Middle frontal gyrus (tissue), 1 donor: ENCODE data around the gene LINGO3.
"Not testable (repeated sequence)": the region's sequence is repeated elsewhere in the genome, so short reads cannot be mapped to it uniquely, and the experiment has no call there.

Experiments
- DNase-seq: peaks from one replicate; pipeline ENCODE4 v3.0.0-alpha.2; 2015; ENCODE audit warnings: low spot score; ENCODE audit errors: extremely low spot score

Gene LINGO3

DNA sequence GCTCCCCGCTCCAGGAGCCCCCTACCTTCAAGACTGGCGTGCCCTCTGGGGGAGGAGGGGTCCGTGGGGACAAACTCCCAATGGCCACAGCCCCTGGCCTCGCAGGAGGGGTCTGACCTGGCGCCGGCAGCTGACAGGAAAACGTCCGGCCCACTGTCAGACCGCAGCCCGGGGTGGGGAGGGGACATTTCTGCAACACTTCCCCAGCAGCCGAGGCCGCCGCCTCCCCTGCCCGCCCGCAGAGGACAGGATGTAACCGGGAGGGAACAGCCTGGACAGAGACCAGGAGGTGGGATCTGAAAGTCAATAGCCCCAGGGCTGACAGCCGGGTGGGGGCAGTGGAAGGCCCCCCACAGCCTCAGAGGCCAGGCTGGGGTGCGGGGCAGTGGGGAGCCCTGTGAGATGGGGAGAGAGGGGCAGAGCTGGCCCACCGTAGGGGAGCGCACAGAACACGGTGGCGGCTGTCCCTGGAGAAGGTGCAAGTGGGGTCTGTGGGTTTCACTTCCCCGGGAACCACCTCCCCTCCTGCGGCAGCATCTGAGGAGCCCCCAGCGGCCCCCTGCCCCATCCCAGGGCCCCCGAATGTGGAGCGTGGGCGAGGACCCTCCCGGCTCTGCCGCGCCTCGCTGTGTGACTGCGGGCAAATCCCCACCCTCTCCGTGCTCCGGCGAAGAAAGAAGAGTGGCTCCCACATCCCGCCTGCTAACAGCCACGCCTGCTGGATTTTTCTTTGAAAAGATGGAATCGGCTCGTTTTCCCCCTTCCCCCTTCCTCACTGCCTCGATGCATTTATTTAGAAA lies 25.7 kb downstream of the LINGO3 start, which contains the start of gene PEAK3:
PEAK3 (minus strand) TSS at position 114 of the 800 bp plus-strand sequence. CDS start 1,244 bp downstream, outside the sequence.
- DNase-seq = no peak

DNA sequence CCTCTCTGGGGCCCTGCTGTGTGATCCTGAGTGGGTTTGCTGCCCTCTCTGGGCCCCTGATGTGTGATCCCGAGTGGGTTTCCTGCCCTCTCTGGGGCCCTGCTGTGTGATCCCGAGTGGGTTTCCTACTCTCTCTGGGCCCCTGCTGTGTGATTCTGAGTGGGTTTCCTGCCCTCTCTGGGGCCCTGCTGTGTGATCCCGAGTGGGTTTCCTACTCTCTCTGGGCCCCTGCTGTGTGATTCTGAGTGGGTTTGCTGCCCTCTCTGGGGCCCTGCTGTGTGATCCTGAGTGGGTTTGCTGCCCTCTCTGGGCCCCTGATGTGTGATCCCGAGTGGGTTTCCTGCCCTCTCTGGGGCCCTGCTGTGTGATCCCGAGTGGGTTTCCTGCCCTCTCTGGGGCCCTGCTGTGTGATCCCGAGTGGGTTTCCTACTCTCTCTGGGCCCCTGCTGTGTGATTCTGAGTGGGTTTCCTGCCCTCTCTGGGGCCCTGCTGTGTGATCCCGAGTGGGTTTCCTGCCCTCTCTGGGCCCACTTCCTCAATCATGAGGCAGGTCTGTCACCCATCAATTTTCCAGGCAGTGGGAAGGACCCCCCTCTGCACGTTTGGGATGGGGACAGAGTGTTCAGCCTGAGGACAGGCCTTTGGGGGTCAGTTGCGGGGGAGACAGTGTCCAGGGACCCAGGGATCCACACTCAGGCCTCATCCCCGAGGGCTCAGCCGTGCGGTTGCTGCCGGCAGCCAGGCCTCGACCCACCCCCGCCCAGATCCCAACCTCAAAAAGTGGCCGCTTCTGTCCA lies 26.5 kb downstream of the LINGO3 start:
- DNase-seq = not testable (repeated sequence)

DNA sequence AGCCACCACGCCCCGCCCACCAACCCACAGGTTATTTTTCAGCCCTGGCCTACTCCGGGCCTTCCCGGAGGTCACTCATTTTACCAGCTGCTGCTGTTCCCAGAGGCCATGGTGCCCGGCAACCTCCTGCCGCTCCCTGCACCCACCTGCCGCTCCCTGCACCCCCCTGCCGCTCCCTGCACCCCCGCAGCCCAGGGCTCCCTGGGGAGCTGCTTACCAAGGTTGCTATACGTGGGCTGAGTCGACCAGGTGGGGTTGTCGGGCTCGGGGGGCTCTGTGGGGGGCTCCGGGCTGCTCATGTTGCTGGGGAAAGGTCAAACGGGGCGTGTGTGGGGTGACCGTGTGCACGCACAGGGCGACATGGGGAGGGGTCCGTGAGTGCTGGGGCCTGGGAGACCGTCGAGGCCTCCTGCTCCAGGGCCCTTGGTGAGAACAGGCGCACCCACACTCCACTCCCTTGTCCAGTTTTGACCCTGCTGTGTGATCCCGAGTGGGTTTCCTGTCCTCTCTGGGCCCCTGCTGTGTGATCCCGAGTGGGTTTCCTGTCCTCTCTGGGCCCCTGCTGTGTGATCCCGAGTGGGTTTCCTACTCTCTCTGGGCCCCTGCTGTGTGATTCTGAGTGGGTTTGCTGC lies 27.2 kb downstream of the LINGO3 start:
- no peak for DNase-seq

DNA sequence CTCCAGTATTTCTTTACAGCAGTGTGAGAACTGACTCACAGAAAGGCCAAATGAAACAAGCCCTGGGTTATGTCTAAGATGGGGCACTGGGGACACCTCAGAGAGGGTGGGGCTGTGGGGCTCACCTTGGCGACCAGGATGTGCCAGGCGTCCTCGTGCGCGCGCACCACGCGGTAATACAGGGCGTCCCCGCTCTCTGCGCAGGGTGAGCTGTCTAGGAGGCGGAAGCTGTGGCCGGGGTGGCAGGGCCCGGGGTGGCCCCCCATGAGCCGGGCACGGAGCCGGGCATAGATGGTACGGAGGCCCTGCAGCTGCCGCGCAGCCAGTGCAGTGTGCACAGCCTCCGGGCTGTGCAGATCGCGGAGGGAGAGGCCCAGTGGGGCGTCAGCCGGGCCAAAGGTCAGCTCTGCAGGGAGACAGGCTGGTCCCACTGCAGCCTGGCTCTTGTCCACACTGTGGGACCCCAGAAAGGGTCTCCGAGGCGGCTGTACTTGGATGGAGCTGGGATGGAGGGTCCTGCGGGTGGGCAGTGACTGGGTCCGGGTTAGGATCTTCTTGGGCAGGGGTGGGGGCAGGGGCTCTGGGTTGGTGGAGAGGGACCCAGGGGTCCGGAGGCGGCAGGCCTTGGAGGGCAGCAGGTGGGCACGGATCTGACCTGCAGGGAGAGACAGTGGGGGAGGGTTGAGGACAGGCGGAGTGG lies 29.3 kb downstream of the LINGO3 start:
- DNase-seq = no peak

DNA sequence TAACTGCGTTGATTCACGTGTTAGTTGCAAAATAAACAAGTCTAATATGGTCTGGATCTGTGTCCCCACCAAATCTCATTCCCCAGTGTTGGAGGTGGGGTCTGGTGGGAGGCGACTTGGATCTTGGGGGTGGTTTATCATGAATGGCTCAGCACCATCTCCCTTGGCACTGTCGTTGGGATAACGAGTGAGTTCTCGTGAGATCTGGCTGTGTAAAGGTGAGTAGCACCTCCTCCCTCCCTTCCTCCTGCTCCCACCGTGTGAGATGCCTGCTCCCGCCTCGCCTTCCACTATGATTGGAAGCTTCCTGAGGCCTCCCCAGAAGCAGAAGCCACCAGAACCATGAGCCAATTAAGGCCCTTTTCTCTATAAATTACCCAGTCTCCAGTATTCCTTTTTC lies 30.8 kb downstream of the LINGO3 start:
- no peak for DNase-seq

DNA sequence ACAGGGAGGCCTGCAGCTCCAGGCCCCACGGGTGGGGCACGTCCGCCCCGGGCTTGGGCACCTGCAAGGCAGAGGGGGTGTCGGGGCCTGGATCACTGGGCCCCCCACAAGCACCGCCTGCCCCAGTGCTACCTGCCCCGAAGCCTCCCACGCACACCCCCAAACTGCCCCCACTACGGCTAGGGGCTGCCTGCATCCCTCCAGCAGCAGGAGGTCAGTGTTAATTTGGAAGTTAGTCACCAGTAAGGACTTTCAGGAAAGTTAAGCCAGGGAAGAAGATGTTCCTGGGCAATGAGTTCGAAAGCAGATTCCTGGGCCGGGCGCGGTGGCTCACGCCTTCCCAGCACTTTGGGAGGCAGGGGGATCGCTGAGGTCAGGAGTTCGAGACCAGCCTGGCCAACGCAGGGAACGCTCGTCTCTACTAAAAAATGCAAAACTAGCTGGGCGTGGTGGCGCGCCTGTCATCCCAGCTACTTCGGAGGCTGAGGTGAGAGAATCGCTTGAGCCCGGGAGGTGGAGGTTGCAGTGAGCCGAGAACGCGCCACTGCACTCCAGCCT lies 31.4 kb downstream of the LINGO3 start:
- no peak for DNase-seq

DNA sequence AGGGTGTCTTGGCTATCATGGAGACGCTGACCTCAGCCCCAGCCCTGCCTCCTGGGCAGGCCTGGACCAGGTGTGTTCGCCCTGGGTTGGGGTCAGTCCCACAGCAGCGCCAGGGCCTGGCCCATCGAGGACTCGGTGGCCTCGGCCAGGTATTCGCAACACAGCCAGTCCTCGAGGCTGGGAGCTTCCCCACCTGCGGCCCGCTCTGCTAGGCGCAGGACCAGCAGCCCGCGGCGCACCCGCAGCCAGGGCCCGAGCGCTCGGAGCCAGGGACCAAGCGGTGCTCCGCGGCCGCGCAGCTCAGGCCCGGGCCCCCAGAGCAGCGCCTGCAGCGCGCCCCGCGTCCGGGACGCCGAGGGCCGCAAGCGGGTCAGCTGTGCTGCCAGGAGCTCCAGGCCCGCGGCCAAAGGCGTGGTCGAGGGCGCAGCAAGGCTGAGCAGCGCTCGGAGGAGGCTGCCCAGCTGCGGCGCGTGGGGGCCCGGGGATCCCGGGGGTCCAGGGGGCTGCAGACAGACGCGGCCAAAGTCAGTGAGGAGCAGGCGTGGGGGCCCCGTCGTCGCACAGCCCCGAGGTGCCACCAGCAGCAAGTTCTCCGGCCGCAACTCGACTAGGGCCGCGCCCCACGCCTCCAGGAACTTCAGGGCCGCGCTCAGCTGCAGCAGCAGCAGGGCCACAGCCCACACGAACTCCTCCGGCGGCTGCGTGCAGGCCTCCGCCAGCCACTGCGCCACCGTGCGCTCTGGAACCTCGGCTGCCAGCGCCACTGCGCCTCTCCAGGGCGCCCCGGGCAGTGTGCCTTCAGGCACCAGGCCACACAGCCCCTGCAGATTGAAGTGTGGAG lies 32.1 kb downstream of the LINGO3 start:
- no peak for DNase-seq

DNA sequence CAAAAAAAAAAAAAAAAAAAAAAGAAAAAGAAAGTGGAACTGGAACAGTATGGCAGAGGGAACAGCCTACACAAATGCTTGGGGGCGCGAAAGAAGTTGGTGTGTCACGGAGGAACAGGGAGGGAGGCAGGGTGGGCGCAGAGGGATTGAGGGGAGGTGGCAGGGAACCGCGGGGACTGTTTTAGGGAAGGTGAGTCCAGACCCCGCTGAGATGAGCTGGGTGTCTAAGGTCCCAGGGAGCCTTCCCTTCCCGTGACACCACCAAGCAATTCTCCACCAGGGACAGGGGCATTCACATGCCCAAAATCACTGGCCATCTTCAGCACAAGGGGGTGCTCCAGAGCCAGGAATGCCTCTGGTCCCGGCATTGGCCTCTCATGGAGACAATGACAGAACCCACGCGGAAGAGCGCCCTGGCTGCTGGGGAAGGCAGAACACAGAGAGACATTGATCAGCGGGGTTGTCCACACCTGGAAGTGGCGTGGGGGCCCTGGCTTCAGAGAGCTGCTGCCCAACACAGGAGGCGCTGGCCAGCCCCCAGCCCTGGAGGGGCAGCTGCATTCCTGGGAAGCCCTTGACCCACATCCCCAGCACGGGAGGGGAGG lies 32.9 kb downstream of the LINGO3 start:
- peak; percentile 78 for DNase-seq

DNA sequence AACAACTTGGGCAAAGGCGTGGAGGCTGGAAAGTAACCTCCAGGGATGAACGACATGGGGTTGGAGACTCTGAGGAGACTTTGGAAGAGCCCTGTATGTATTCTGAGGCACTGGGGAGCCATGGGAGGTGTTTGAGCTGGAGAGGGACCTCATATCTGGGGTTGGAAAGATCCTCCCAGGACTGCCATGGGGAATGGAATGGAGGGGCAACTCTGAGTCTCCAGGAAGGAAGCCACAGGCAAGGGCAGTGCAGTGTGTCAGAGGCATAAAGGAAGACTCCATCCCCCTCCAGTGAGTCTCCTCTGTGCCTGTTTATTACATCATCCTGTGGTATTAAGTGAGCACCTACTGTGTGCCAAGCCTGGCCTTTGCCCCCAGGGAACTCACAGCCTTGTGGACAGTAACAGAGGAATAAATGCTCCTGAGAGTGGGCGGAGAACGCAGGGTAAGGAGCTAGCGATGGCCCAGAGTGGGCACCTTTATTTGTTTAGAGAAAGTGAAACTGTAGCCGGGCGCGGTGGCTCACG lies 33.7 kb downstream of the LINGO3 start:
- no peak for DNase-seq

DNA sequence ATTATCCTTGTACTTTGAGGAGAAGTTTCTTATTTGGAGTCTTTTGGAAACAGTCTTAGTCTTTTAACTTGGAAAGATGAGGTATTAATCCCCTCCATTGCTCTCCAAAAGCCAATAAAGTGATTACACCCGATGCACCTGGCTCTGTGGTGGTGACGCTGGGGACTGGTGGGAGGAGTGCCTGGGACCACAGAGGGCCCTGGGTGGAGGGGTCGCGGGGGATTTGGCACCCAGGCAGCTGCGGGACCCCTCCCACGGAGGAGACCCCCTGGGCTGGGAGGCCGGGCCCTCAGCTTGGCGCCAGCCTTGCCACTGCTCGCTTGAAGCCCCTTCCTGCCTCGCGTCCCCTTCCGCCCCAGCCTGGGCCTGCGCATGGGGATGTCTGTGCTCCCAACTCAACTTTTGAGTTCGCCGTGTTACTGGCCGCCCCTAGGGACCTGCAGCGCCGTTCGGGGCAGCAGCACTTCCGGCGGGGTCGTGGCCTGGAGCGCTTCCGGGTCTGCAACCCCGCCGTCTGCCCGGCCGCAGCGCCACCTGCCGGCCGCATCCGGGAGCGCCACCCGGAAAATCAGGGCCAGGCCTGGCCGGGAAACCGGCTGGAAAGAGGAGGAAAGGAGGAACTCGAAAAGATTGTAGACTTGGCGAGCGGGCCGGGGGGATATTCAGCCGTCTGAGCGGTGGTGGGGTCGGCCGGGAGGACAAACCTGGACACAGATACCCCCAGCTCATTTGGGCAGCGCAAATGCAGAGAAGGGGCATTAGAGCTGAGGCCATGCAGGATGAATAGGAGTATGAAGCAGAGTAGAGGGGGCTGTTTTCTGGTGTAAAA lies 34.4 kb downstream of the LINGO3 start:
- DNase-seq = no peak

DNA sequence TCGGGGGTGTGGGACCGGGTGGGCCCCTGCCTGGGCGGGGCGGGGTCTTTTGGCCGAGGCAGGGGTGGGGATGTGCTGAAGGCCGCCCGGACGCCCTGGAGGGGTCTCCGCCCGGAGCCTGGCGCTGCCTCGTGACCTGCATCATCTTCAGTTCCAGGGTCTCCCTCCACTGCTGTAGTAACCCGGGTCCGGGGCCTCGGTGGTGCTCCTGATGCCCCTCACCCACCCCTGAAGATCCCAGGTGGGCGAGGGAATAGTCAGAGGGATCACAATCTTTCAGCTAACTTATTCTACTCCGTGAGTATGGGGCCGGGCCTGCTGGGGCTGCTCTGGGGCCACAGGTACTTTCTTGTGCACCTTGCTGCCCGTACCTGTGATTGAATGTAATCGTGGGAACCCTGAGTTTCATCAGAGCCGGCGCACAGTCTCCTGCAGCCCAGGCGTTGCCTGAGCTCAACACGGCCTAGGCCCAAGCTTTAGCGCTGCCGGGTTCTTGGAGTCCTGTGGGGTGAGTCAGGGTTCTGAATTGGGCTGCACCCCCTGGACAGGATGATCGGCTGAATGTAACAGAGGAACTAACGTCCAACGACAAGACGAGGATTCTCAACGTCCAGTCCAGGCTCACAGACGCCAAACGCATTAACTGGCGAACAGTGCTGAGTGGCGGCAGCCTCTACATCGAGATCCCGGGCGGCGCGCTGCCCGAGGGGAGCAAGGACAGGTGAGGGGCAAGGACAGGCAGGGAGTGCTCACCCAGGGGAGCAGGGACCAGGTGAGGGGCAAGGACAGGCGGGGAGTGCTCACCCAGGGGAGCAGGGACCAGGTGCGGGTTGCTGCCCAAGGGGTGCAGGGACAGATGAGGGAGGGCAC lies 36.5 kb downstream of the LINGO3 start:
- DNase-seq = no peak

DNA sequence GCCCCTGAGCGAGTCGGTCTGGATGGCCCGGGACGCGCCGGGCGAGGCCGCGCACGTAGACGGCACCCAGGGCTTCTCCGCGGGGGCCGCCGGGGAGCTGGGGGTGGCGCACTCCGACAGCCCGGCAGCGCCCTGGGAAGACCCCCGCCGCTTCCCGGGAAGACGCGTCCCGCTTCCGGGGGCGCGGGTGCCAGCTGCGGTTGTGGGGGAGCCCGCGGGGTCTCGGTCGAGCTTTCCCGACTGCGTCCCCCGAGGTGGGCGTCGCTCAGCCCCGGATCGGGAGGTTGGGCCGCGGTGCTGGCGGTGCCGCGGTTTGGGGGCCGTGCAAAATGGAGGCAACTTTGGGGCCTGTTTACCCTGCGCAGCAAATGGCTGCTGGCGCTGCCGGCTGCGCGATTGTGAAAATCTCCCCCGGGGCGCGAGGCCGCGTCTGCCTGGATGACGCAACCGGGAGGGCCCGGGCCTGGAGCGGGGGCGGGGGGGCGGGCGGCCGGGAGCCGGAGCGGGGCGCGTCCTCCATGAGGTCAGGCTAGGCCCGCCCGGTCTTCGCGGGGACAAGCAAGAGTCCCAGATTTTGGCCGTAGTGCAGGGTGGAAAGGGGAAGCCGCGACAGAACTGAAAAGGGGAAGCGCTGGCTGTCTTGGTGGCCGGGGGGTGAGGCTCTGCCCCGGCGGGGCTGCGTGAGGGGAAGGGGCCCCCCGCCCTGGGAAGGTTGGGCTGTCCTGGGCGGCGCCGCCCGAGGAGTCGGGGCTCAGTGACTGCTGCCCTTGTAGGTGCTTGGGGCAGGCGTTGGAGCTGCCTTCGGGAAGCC lies 37.3 kb downstream of the LINGO3 start:
- peak; percentile 48 for DNase-seq

DNA sequence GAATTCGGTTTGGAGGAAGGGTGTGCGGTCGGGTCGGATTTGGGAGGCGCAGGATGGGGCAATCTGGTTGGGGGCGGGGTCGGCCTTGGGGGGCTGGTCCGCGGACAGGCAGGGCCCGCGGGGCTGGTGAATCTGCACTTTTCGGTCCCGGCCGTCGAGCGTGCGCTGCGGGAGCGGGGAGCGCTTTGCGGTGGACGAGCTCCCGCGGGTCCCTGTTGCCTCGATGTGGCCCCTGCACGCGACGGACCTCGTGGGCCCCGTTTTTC lies 37.9 kb downstream of the LINGO3 start:
- no peak for DNase-seq

DNA sequence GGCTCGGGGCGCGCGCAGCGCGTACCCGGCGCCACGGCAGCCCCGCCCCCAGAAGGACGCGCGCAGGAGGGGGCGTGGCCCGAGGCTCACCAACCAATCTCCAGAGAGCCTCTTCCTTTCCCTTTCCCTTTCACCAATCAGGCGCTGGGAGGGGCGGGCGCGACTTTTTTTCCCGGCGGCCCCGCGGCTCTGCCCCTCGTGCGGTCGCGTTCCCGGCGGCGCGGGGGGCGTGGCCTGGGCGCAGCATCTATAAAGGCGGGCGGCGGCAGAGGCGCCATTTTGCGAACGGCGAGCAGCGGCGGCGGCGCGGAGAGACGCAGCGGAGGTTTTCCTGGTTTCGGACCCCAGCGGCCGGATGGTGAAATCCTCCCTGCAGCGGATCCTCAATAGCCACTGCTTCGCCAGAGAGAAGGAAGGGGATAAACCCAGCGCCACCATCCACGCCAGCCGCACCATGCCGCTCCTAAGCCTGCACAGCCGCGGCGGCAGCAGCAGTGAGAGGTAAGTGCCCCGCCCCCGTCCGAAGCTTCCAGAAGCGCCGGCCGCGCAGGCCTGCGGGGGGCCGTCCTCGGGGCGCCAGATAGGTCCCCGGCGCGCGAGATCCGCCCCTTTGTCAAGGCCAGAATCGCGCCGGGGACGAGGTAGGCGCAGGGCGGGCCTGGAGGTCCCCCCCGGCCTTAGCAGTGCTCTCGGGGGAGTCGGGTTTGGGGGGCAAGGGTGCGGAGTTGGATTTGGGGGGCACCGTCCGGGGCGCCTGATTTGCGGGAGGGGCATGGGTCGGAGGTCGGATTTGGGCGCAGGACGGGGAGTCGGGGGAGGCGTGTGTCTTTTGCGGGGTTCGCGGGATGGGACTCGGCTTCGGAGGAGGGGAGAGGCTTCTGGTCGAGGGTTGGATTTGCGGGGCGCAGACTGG lies 38.5 kb downstream of the LINGO3 start:
- DNase-seq = peak; percentile 92

DNA sequence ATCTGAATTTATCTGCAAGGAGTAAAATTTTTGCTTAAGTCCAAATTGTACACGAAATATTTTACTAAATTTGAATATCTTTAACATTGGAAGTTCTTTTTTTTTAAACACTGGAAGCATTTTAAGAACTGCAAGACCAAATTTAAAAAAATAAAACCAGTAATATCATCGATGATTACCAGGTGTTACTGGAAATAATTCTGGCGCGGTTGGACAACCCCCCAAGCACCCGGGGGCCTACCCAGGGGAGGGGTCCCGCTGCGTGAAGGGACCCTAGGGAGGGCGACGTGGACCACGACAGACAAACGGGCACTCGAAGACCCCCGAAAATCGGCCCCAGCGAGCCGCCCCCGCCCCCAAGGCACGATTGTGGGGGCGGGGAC lies 39.1 kb downstream of the LINGO3 start:
- DNase-seq = no peak

DNA sequence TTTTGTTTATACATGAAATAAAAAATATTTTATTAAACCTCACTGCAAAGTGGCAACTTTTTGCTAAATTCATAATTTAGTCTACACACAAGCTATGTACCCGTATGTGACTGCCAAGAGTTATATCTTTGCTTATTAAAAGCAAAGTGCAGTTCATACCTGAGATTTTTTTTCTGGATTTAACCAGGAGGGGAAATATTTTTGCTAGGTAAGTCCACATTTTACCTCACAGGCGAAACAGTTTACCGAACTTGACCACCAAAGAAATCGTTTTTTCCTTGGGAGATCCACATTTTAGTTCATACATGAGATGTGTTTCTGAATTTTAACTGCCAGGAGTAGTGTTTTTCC lies 39.5 kb downstream of the LINGO3 start:
- no peak for DNase-seq
